Measurements from ENCODE around the gene SLC27A5. TPM values are rescaled to one million over a fixed set of nuclear protein-coding genes. Genes with fewer than 3 reads are reported as not detected.
A peak's percentile ranks its signal among the peaks of the same experiment; 100 is the strongest.

The SLC27A5 gene
- total and polyA plus RNA-seq, 2 of the 13 experiments (the other 11 are each of a cell fraction or from before 2014, with no cell fraction given) = 30.3 to 40.2 TPM

- TF ChIP-seq JUN (CRISPR knock-in tag; IDR thresholded peaks at IDR 0.05) (no peak; the same call in 1 of the 2 replicates), DDIT3 (CRISPR knock-in tag; IDR thresholded peaks at IDR 0.05) (no peak), SIX1 (CRISPR knock-in tag; IDR thresholded peaks at IDR 0.05; ENCODE audit: borderline replicate concordance) (no peak), ZNF564 (CRISPR knock-in tag; IDR thresholded peaks at IDR 0.05) (no peak), SP2 (CRISPR knock-in tag; IDR thresholded peaks at IDR 0.05) (no peak), ZNF205 (CRISPR knock-in tag; IDR thresholded peaks at IDR 0.05) (0 out of 2 replicates have a peak, but pooled peaks have one; percentile 30)
Observed at GRCh38 chr19:58519087-58519354, 7.2 kb upstream of the SLC27A5 start (continued).

- peaks cover 25% of the 10 kb centered on the region for H3K79me2 ChIP-seq (ENCODE audit: insufficient read depth, low read length)
- ChIA-PET POLR2A (interaction anchor here (0.7 to 4.1 kb wide), 12 partner anchors 7 to 192 kb away, joined by 3 to 59 read pairs (median 12); partner anchors contain the start of genes CHMP2A, SLC27A5, TRIM28 and UBE2M), CTCF (ENCODE audit: low intra/inter-chr PET ratio, low total read pairs) (no interaction called here)
- ATAC-seq (0 out of 3 replicates have a peak, but pooled peaks have one; percentile 0), FAIRE-seq (no peak), DNase-seq (ENCODE audit: low spot score) (no peak)
- H3K4me3 ChIP-seq (replicated peaks in 1 of 3; ENCODE audit: insufficient read depth in 1 of 3, low read depth in 2 of 3, low read length in 3 of 3) = peak overlapping the region; percentile 78 to 94 (median 90)
- no peaks in the 10 kb centered on the region; a peak in 1 of 5 replicates for H3K27me3 ChIP-seq (ENCODE audit: control insufficient read depth in 1 of 2, insufficient read depth in 2 of 2, low read length in 2 of 2)
- 8% methylated on average over 20 of the region's 22 CpGs for WGBS (ENCODE audit: low lambda C conversion rate)
- peak overlapping the region; percentile 93 for H3K4me2 ChIP-seq (ENCODE audit: low read depth, low read length)
- H3K4me1 ChIP-seq (ENCODE audit: insufficient read depth, low read length) = peaks cover 35% of the 10 kb centered on the region
- intact Hi-C loops (cut with micrococcal nuclease; ENCODE audit: unreplicated experiment) (loop anchor here (2.0 to 5.0 kb wide), 3 partner anchors 20 to 191 kb away; partner anchors contain the start of genes ZNF324 and ZSCAN22), in situ Hi-C loops (cut with HindIII; ENCODE audit: extremely low pct_ligation_motif_present, low pct_unique_long_range_greater_than_20kb) (no loop called here)
- peak overlapping the region; percentile 89 for H3K9ac ChIP-seq (ENCODE audit: insufficient read depth, low read depth, low read length)
- no peaks in the 10 kb centered on the region for H4K20me1 ChIP-seq (ENCODE audit: insufficient read depth, low read length)
- H3K27ac ChIP-seq (ENCODE audit: extremely low read length, insufficient read depth, low read length) = peak overlapping the region; percentile 88
- BruUV-seq (replicated peaks) = no TSS peak
- peaks cover 5 to 6% of the 10 kb centered on the region in 2 experiments; a peak in 4 of 5 replicates for H3K36me3 ChIP-seq (replicated peaks in 1 of 2; ENCODE audit: control insufficient read depth in 1 of 2, insufficient read depth in 2 of 2, low read length in 2 of 2)
- H3K9me3 ChIP-seq (ENCODE audit: low read length) = no peaks in the 10 kb centered on the region
- H2AFZ ChIP-seq (ENCODE audit: low read length) = no peak overlapping the region
- TF ChIP-seq ZHX1 (CRISPR knock-in tag; IDR thresholded peaks at IDR 0.05; ENCODE audit: low read depth) = no peak
- no peak for TF ChIP-seq BRCA1 (CRISPR knock-in tag; IDR thresholded peaks at IDR 0.05)
- TF ChIP-seq HDAC2 (CRISPR knock-in tag; IDR thresholded peaks at IDR 0.05) = no peak
- no peak for TF ChIP-seq ZNF788 (CRISPR knock-in tag; IDR thresholded peaks at IDR 0.05; ENCODE audit: borderline replicate concordance)
- no peak for TF ChIP-seq EED (CRISPR knock-in tag; IDR thresholded peaks at IDR 0.05)
- TF ChIP-seq ZNF615 (CRISPR knock-in tag; IDR thresholded peaks at IDR 0.05; ENCODE audit: borderline replicate concordance) = 0 out of 2 replicates have a peak, but pooled peaks have one; percentile 68
- no peak for TF ChIP-seq ELF1 (CRISPR knock-in tag; IDR thresholded peaks at IDR 0.05)
- TF ChIP-seq ZNF652 (CRISPR knock-in tag; IDR thresholded peaks at IDR 0.05; ENCODE audit: borderline replicate concordance, low read depth) = no peak
- no peak for TF ChIP-seq RFX3 (CRISPR knock-in tag; IDR thresholded peaks at IDR 0.05)
- no peak for TF ChIP-seq ZBTB10 (CRISPR knock-in tag; IDR thresholded peaks at IDR 0.05; ENCODE audit: borderline replicate concordance)
- TF ChIP-seq HIVEP1 (CRISPR knock-in tag; IDR thresholded peaks at IDR 0.05) = no peak
- no peak for TF ChIP-seq SKI (IDR thresholded peaks at IDR 0.05; ENCODE audit: partially characterized antibody)
Observed at GRCh38 chr19:58518256-58519086, 6.7 kb upstream of the SLC27A5 start.

Data from HepG2 (cell line).